Measurements from ENCODE around the gene RABAC1. TPM values are rescaled to one million over a fixed set of nuclear protein-coding genes. Genes with fewer than 3 reads are reported as not detected.
A peak's percentile ranks its signal among the peaks of the same experiment; 100 is the strongest.
"Not testable (repeated sequence)": the region's sequence is repeated elsewhere in the genome, so short reads cannot be mapped to it uniquely, and the experiment has no call there.

Gene RABAC1
- total and polyA plus RNA-seq, 2 experiments from 2014 or later: 151 to 270 TPM

DNA sequence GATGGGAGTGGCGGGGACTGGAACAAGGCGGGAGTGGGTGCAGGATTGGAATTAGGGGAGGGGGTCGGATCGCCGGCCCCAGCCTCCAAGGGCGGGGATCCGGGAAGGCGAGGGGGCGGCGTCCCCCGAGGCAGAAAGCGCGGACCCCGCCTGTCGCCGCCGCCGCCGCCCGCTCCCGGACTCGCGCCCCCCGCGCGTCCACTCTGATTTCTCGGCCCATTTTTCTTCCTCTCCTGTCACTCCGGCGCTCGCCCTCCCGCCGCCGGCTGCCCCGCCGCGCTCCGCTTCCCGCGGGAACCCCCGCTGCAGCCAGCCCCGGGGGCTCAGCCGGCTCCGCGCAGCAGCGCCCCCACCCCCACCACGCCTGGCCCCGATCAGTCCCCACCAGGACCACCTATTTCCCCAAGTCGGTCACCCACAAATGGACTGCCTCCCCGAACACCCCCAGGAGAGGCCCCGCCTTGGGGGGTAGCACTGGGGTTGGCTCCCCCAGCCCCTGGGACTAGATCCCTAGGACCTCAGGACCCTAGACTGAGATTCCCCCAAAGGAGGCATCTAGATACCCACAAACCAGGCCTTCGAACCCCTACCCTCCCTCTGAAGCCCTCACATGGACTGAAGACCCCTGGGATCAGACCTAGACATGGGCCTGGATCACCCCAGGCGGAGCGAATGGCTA is 18.3 kb downstream of the RABAC1 start:
- Histone ChIP-seq H3K9me3 (ENCODE audit: low read depth) (no peaks in the 10 kb centered on the region), H3K27me3 (peaks cover 49% of the 10 kb centered on the region), H3K4me3 (peak overlapping the region; percentile 32), H3K4me1 (ENCODE audit: low read depth) (no peaks in the 10 kb centered on the region), H3K36me3 (no peaks in the 10 kb centered on the region), H3K27ac (no peak overlapping the region)
- no peak for TF ChIP-seq CTCF (IDR thresholded peaks at IDR 0.05; ENCODE audit: low read depth, low read length)
- DNase-seq (ENCODE audit: low read depth in 1 of 2, low spot score in 1 of 2): no peak

DNA sequence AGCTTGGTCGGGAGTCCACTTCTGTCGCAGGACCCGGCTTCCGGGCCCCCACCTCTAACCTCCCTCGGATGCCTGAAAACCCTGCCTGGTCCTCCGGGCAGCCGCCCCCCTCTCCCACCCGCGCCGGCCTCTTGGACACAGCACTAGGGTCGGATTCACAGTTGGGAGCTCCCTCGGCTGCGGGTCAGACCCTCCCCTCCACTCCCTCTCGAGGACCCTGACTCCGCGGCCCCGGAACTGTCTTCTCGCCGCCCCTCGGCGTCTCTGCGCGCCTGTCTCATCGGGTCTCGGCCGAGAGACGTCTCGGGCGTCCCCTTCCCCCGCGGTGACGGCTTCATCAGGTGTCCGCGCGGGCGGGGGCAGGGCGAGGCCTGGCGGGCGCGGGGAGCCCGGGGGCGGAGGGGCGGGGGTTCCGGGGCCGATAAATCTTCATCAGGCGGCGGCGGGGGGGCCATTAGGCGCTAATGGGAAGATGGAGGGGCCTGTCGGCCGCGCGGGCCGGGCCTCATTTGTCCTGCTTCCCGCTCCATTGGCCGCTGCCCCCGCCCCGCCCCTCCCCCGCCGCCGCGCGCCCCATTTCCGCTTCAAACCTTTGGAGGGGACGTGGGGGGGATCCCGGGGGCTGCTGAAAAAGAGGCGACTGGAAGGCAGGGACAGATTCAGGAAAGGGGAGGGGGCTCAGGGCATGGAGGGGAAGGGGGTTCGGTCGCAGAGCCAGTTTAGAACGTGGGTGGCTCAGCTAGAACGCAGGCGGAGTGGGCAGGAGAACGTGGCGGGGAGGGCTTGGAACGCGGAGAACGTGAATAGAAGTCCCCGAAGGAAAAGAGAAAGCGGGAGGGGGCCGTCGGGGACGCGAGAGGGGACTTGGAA is 19.0 kb downstream of the RABAC1 start:
- peak in 1 of 2 donors; percentile 14 for DNase-seq (ENCODE audit: low read depth in 1 of 2, low spot score in 1 of 2)
- no peak for TF ChIP-seq CTCF (IDR thresholded peaks at IDR 0.05; ENCODE audit: low read depth, low read length)
- no peaks in the 10 kb centered on the region for H3K36me3 ChIP-seq
- no peaks in the 10 kb centered on the region for H3K9me3 ChIP-seq (ENCODE audit: low read depth)
- H3K27ac ChIP-seq: no peak overlapping the region
- H3K4me3 ChIP-seq: peak overlapping the region; percentile 32
- H3K27me3 ChIP-seq: peaks cover 57% of the 10 kb centered on the region
- no peaks in the 10 kb centered on the region for H3K4me1 ChIP-seq (ENCODE audit: low read depth)

- H3K4me1 ChIP-seq (ENCODE audit: low read depth); DNase-seq (ENCODE audit: low read depth in 1 of 2, low spot score in 1 of 2); H3K4me3 ChIP-seq; H3K36me3 ChIP-seq; H3K27ac ChIP-seq; H3K9me3 ChIP-seq (ENCODE audit: low read depth): not testable (repeated sequence)
- peaks cover 62% of the 10 kb centered on the region for H3K27me3 ChIP-seq
Measured at GRCh38 chr19:41939209-41939608, 19.9 kb downstream of the RABAC1 start.

DNA sequence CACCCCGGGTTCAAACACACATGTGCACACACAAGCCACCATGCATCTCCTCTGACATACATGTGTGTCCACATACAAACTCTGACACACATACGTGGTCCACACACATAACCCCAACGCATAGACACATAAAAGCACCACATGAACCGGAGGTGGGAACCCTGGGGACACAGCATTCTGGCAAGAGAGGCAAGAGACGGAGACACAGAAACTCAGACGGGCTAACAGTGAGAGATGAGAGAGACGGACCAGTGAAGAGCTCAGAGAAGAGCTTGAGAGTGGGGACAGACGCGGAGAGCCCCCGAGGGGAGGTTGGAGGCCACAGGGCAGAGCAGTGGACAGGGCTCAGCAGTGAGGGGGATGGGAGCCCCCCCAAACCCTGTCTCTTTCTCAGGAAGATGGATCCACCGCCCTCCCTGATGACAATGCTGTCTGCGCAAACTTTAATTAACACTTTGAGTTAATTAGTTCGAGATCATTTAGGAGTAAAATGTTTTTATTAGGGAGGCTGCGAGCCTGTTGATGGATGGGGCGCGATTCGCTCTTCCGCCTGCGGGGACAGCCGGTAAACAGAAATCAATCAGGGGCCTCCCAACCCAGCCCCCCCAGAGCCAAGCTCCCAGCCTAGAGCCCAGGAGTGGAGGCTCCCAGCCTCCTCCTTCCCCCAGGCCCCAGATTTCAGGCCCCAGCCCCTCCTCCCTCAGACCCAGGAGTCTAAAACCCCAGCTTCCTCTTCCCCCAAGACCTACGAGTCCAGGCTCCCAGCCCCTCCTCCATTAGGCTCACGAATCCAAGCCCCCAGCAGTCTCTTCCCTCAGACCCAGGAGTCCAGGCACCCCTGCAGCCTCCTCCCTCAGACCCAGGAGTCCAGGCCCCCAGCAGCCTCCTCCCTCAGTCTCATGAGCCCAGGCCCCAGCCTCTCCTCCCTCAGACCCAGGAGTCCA is 21.3 kb downstream of the RABAC1 start:
- DNase-seq (ENCODE audit: low read depth in 1 of 2, low spot score in 1 of 2): no peak
- Histone ChIP-seq H3K27me3 (peaks cover 76% of the 10 kb centered on the region), H3K9me3 (ENCODE audit: low read depth) (no peaks in the 10 kb centered on the region), H3K4me3 (no peak overlapping the region), H3K36me3 (no peaks in the 10 kb centered on the region), H3K4me1 (ENCODE audit: low read depth) (no peaks in the 10 kb centered on the region), H3K27ac (no peak overlapping the region)
- TF ChIP-seq CTCF (IDR thresholded peaks at IDR 0.05; ENCODE audit: low read depth, low read length): no peak

GRCh38 chr19:41936961-41937360 is 22.2 kb downstream of the RABAC1 start:
- peaks cover 84% of the 10 kb centered on the region for H3K27me3 ChIP-seq
- TF ChIP-seq CTCF (IDR thresholded peaks at IDR 0.05; ENCODE audit: low read depth, low read length): no peak
- no peak for DNase-seq (ENCODE audit: low read depth in 1 of 2, low spot score in 1 of 2)
- no peaks in the 10 kb centered on the region for H3K4me1 ChIP-seq (ENCODE audit: low read depth)
- no peaks in the 10 kb centered on the region for H3K36me3 ChIP-seq
- no peaks in the 10 kb centered on the region for H3K9me3 ChIP-seq (ENCODE audit: low read depth)
- H3K4me3 ChIP-seq: no peak overlapping the region
- H3K27ac ChIP-seq: no peak overlapping the region
